ENCODE measurements around the gene FBLN1. TPM values are rescaled to one million over a fixed set of nuclear protein-coding genes. Genes with fewer than 3 reads are reported as not detected.

FBLN1 gene
- total RNA-seq, 4 donors from 2014 or later = 33.7 to 546 (median 86.3) TPM

- DNase-seq = no peak
- Histone ChIP-seq H3K4me1 (peaks cover 31 to 44% (median 33%) of the 10 kb centered on the region in 3 donors), H3K4me3 (no peak overlapping the region), H3K9me3 (no peaks in the 10 kb centered on the region), H3K36me3 (peaks cover 3 to 70% (median 12%) of the 10 kb centered on the region in 3 donors), H3K27me3 (no peaks in the 10 kb centered on the region), H3K27ac (peak overlapping the region in 2 of 4 donors; percentile 4 to 52)
- WGBS, 2 donors = 89% methylated on average over 9 to 15 of the region's 21 CpGs
- intact Hi-C loops (cut with DNase I) = no loop called here
- no peak for TF ChIP-seq POLR2A (IDR thresholded peaks at IDR 0.05)
- TF ChIP-seq CTCF (IDR thresholded peaks at IDR 0.05) = no peak
Measured at GRCh38 chr22:45546333-45547015, 43.8 kb downstream of the FBLN1 start.

GRCh38 chr22:45547016-45547345, 44.3 kb downstream of the FBLN1 start:
- Histone ChIP-seq H3K27ac (peak overlapping the region in 2 of 4 donors; percentile 4 to 52), H3K27me3 (no peaks in the 10 kb centered on the region), H3K4me1 (peaks cover 35 to 45% (median 38%) of the 10 kb centered on the region in 3 donors), H3K4me3 (no peak overlapping the region), H3K36me3 (peaks cover 3 to 65% (median 6%) of the 10 kb centered on the region in 3 donors), H3K9me3 (no peaks in the 10 kb centered on the region)
- TF ChIP-seq CTCF (IDR thresholded peaks at IDR 0.05) (no peak), POLR2A (IDR thresholded peaks at IDR 0.05) (no peak)
- intact Hi-C loops (cut with DNase I) = no loop called here
- WGBS, 2 donors = 86 to 88% methylated on average over 5 to 7 of the region's 11 CpGs
- DNase-seq = no peak

- peaks cover 42 to 53% (median 45%) of the 10 kb centered on the region in 3 donors for H3K4me1 ChIP-seq
- DNase-seq = no peak
- H3K27ac ChIP-seq = peak overlapping the region; percentile 87 to 96 (median 94)
- H3K9me3 ChIP-seq = no peaks in the 10 kb centered on the region
- intact Hi-C loops (cut with DNase I) = no loop called here
- peaks cover 3 to 57% (median 4%) of the 10 kb centered on the region in 3 donors for H3K36me3 ChIP-seq
- H3K4me3 ChIP-seq = no peak overlapping the region
- no peak for TF ChIP-seq CTCF (IDR thresholded peaks at IDR 0.05)
- no peak for TF ChIP-seq POLR2A (IDR thresholded peaks at IDR 0.05)
- no peaks in the 10 kb centered on the region for H3K27me3 ChIP-seq
- WGBS, 2 donors = 72 to 83% methylated on average over 3 to 5 of the region's 6 CpGs
Measured at GRCh38 chr22:45547731-45548130, 45.0 kb downstream of the FBLN1 start.

DNA sequence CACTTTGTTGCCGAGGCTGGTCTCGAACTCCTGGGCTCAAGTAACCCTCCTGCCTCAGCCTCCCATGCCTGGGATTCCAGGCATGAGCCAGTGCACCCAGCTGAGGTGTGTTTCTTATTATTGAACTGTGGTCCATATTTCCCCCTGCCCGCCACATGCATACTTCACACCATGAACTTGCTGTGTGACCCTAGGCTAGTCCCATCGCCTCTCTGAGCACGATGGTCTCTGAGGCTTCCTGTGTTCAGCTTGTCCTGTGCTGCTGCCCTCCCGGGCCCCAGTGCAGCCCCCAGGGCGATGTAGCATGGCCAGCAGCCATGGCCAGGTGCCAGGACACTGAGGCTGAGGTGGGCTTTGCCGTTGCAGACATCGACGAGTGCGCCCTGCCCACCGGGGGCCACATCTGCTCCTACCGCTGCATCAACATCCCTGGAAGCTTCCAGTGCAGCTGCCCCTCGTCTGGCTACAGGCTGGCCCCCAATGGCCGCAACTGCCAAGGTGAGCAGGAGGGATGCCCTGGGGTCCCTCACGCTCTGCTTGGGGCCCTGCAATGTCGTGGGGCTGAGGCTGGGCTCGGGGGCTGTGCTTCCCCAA, 45.7 kb downstream of the FBLN1 start:
- Histone ChIP-seq H3K4me1 (peaks cover 48 to 59% (median 52%) of the 10 kb centered on the region in 3 donors), H3K9me3 (no peaks in the 10 kb centered on the region), H3K27me3 (no peaks in the 10 kb centered on the region), H3K36me3 (peaks cover 3 to 51% (median 4%) of the 10 kb centered on the region in 3 donors), H3K4me3 (no peak overlapping the region), H3K27ac (peak overlapping the region; percentile 87 to 96 (median 94))
- WGBS, 2 donors = 60 to 67% methylated on average over 7 to 10 of the region's 18 CpGs
- intact Hi-C loops (cut with DNase I) = no loop called here
- no peak for DNase-seq
- TF ChIP-seq POLR2A (IDR thresholded peaks at IDR 0.05) = no peak
- TF ChIP-seq CTCF (IDR thresholded peaks at IDR 0.05) = no peak

DNA sequence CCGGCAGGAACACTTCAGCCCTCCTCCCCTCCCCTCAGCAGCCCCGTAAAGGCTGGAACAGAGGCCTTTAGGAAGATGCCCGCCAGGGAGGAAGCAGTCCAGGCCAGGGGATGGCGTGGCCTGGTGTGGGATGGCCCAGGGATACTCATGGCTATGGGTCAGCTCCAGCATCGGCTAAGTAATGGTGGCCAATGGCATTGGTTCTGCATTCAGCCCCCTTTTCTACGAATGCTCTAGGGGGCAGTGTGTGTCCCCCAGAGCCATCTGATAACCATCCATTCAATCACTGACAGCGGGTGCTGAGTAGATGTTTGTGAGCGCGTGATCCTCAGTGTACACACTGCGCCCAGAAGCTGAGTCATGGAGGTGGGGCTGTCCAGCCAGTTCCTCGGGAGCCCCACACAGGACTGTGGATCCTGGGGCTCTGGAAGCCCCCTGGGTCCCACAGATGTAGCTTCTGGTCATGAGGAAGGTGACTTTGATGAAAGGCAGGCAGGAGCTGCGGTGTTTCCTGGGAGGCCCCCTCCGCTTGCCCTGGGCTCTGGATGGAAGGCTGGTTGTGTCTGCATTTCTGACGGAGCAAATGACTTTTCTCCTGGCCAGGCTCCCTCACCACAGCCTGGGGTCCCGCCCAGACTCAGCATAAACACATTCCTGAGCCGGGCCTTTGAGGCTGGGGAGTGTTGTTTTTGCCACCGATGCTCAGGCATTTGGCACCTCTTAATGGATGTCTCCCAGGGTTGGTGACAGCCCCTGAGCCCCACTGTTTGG, 46.5 kb downstream of the FBLN1 start:
- intact Hi-C loops (cut with DNase I) = no loop called here
- no peak for DNase-seq
- Histone ChIP-seq H3K27me3 (no peaks in the 10 kb centered on the region), H3K4me3 (peak overlapping the region in 1 of 4 donors; percentile 38), H3K27ac (peak overlapping the region; percentile 87 to 96 (median 94)), H3K36me3 (peaks cover 3 to 43% (median 4%) of the 10 kb centered on the region in 3 donors), H3K9me3 (no peaks in the 10 kb centered on the region), H3K4me1 (peaks cover 56 to 67% (median 60%) of the 10 kb centered on the region in 3 donors)
- TF ChIP-seq CTCF (IDR thresholded peaks at IDR 0.05) (peak in 4 of 6 experiments; percentile 13 to 37 (median 24)), POLR2A (IDR thresholded peaks at IDR 0.05) (no peak)
- 25 to 43% methylated on average over 4 to 8 of the region's 17 CpGs for WGBS, 2 donors
